ENCODE measurements around the gene SLC1A6. TPM values are rescaled to one million over a fixed set of nuclear protein-coding genes. Genes with fewer than 3 reads are reported as not detected.
"Not testable (repeated sequence)": the region's sequence is repeated elsewhere in the genome, so short reads cannot be mapped to it uniquely, and the experiment has no call there.

The SLC1A6 gene
- total RNA-seq, 6 experiments from 2014 or later, result not detected

DNA sequence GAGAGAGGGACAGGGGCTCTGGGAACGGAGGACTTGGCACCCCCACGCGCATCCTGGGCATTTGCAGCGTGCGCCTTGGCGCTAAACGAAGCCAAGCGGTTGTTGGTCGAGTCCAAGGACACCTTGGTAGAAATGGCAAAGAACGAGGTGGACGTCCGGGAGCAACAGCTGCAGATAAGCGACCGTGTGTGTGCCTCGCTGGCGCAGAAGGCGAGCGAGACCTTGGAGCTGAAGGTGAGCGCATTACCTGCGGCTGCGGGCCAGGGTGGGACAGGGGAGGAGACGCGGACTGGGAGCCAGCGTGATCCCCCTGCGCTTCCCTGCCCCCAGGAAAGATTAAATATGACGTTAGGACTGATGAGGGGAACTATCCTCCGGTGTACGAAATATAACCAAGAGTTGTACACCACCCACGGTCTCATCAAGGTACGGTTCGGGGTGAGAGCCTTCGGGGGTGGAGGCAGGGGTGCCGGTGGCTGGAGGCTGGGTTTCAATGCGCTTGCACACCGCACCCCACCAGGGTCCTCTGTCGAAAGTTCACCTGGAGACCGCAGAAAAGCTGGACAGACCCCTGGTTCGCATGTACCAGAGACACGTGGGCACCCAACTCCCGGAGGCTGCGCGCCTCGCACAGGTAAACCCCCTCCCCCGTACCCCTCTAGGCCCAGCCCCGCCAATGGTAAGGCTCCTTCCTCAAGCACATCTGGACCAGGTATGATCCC lies 41.8 kb upstream of the SLC1A6 start:
- no peak overlapping the region for H3K4me3 ChIP-seq
- 54% methylated on average over 27 of the region's 45 CpGs for WGBS (ENCODE audit: insufficient coverage, low coverage, low lambda C conversion rate, missing lambda C conversion rate)
- no peaks in the 10 kb centered on the region for H3K36me3 ChIP-seq
- H3K27me3 ChIP-seq, result no peaks in the 10 kb centered on the region
- DNase-seq, result peak in 1 of 3 donors; percentile 49
- H3K27ac ChIP-seq, result no peak overlapping the region
- H3K4me1 ChIP-seq, result no peaks in the 10 kb centered on the region
- no peaks in the 10 kb centered on the region for H3K9me3 ChIP-seq
- TF ChIP-seq POLR2A (IDR thresholded peaks at IDR 0.05), result no peak
- intact Hi-C loops (cut with DNase I), result no loop called here
- ATAC-seq, result no peak

- ATAC-seq; H3K9me3 ChIP-seq; H3K4me1 ChIP-seq; H3K27me3 ChIP-seq; H3K27ac ChIP-seq; DNase-seq; H3K36me3 ChIP-seq; intact Hi-C loops (cut with DNase I); H3K4me3 ChIP-seq: not testable (repeated sequence)
- 41% methylated on average over 3 of the region's 3 CpGs for WGBS (ENCODE audit: insufficient coverage, low coverage, low lambda C conversion rate, missing lambda C conversion rate)
These were observed 39.2 kb upstream of the SLC1A6 start for GRCh38 chr19:15018836-15019235.

- Histone ChIP-seq H3K4me1 (no peaks in the 10 kb centered on the region), H3K36me3 (no peaks in the 10 kb centered on the region), H3K27me3 (no peaks in the 10 kb centered on the region), H3K9me3 (no peaks in the 10 kb centered on the region), H3K4me3 (no peak overlapping the region), H3K27ac (no peak overlapping the region)
- intact Hi-C loops (cut with DNase I), result no loop called here
- no peak for DNase-seq
- ATAC-seq, result no peak
- TF ChIP-seq, protein P1, sequence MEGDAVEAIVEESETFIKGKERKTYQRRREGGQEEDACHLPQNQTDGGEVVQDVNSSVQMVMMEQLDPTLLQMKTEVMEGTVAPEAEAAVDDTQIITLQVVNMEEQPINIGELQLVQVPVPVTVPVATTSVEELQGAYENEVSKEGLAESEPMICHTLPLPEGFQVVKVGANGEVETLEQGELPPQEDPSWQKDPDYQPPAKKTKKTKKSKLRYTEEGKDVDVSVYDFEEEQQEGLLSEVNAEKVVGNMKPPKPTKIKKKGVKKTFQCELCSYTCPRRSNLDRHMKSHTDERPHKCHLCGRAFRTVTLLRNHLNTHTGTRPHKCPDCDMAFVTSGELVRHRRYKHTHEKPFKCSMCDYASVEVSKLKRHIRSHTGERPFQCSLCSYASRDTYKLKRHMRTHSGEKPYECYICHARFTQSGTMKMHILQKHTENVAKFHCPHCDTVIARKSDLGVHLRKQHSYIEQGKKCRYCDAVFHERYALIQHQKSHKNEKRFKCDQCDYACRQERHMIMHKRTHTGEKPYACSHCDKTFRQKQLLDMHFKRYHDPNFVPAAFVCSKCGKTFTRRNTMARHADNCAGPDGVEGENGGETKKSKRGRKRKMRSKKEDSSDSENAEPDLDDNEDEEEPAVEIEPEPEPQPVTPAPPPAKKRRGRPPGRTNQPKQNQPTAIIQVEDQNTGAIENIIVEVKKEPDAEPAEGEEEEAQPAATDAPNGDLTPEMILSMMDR (IDR thresholded peaks at IDR 0.05), result no peak
- TF ChIP-seq POLR2A (IDR thresholded peaks at IDR 0.05), result no peak
- WGBS (ENCODE audit: insufficient coverage, low coverage, low lambda C conversion rate, missing lambda C conversion rate), result 17% methylated on average over 11 of the region's 18 CpGs
These were observed 36.4 kb upstream of the SLC1A6 start for GRCh38 chr19:15015946-15016542.

DNA sequence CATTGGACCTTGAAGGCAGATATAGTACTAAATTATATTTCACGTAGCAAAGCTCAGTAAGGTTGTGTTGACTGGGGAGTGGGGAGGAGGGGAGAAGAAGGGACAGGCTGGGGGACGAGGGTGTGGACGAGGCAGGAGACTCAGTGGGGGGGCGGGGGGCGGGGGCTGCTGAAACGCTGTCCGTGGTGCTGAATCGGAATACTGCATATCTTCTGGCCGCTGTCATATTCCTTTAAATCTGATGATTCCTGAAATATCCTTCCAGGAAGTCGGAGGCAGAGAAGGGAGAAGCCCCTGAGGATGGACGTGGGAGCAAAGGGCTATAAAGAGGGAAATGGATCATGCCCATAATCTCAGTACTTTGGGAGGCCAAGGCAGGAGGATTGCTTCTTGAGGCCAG lies 34.9 kb upstream of the SLC1A6 start:
- Histone ChIP-seq H3K27ac (no peak overlapping the region), H3K4me3 (no peak overlapping the region), H3K4me1 (no peaks in the 10 kb centered on the region), H3K36me3 (no peaks in the 10 kb centered on the region), H3K27me3 (no peaks in the 10 kb centered on the region), H3K9me3 (no peaks in the 10 kb centered on the region)
- ATAC-seq (no peak), DNase-seq (no peak)
- intact Hi-C loops (cut with DNase I), result no loop called here
- TF ChIP-seq, protein P1 (IDR thresholded peaks at IDR 0.05), result no peak
- TF ChIP-seq POLR2A (IDR thresholded peaks at IDR 0.05), result no peak
- WGBS (ENCODE audit: insufficient coverage, low coverage, low lambda C conversion rate, missing lambda C conversion rate), result 4% methylated on average over 11 of the region's 11 CpGs

DNA sequence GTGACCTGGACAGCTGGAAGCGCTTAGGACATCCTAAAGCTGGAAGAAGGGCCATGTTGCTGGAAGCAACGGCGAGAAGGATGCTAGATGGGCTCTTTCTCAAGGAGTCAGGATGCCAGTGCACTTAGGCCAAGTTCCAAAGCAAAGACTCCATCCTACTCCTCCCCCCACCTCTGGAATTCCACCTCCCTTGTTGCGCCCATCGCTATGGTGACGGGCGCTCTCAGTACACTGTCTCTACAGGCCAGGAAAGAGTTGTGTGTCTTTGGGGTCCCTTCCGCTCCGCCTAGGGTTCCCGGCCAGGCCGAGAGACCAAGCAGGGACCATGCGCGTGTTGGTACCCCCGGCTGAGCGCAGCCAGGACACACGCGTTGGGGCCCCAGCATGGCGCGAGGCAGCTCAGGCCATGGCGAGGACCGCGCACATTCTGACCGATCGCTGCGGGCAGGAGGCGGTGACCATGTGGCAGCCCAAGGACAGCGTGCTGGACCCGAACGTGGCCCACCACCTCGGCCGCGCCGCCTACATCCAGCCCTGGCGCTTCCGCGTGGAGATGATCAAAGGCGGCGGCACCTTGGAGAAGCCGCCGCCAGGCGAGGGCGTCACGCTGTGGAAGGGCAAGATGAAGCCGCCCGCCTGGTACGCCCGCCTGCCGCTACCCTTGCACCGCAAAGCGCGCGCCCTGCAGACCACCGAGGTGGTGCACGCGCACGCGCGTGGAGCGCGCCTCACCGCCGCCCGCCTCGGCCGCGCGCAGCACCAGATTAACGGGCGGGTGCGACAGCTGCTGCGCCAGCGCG lies 31.0 kb upstream of the SLC1A6 start:
- 0% methylated on average over 3 of the region's 73 CpGs for WGBS (ENCODE audit: insufficient coverage, low coverage, low lambda C conversion rate, missing lambda C conversion rate)
- Histone ChIP-seq H3K27ac (no peak overlapping the region), H3K4me3 (no peak overlapping the region), H3K27me3 (no peaks in the 10 kb centered on the region), H3K4me1 (no peaks in the 10 kb centered on the region), H3K36me3 (no peaks in the 10 kb centered on the region), H3K9me3 (no peaks in the 10 kb centered on the region)
- DNase-seq (no peak), ATAC-seq (no peak)
- intact Hi-C loops (cut with DNase I), result no loop called here
- TF ChIP-seq POLR2A (IDR thresholded peaks at IDR 0.05), result no peak
- TF ChIP-seq, protein P1 (IDR thresholded peaks at IDR 0.05), result no peak
